ENCODE measurements around the gene NCAM1.
A peak's percentile ranks its signal among the peaks of the same experiment; 100 is the strongest.
"Not testable (repeated sequence)": the region's sequence is repeated elsewhere in the genome, so short reads cannot be mapped to it uniquely, and the experiment has no call there.

Gene NCAM1

DNA sequence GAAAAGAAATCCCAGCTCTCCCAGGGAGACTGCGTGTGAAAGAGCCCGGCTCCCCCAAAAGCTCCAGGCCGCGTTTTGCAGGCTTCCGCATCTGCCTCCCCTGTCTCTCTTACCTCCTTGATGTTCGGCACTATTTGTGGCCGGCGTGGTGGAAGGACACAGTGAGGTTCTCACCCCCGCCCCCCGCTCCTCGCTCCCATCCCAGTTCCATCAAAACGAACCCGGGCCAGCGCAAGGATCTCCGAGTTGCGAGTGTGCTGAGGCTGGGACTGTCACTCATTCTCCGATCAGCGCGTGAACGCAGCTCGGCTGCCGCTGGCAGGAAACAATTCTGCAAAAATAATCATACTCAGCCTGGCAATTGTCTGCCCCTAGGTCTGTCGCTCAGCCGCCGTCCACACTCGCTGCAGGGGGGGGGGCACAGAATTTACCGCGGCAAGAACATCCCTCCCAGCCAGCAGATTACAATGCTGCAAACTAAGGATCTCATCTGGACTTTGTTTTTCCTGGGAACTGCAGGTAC, at the start of gene NCAM1:
TSS of gene NCAM1 (plus strand) at position 275 of the 523 bp plus-strand sequence.
- DNase-seq: peak; percentile 92

DNA sequence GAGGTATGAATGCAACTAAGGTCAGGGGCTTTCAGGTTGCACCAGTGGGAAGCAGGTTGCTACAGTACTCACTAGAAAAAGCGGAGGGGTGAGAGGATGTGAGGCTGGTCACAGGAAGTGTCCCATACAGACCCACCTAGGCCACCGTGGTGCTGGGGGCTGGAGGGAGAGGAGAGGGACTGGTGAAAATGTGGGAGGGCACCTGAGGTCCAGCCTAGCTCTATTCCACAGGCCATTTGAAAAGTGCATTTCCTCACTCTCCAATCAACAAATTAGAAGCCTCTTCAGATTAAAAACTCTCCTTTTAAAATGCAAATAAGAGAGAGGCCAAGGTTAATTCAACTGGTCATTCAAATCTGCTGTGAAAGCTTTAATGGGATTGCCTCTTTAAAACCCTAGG, 38.6 kb upstream of the NCAM1 start:
- no peak for DNase-seq

GRCh38 chr11:112924836-112925235, 36.4 kb upstream of the NCAM1 start:
- DNase-seq: not testable (repeated sequence)

- no peak for DNase-seq
These were observed 35.5 kb upstream of the NCAM1 start for GRCh38 chr11:112925516-112926310.

DNA sequence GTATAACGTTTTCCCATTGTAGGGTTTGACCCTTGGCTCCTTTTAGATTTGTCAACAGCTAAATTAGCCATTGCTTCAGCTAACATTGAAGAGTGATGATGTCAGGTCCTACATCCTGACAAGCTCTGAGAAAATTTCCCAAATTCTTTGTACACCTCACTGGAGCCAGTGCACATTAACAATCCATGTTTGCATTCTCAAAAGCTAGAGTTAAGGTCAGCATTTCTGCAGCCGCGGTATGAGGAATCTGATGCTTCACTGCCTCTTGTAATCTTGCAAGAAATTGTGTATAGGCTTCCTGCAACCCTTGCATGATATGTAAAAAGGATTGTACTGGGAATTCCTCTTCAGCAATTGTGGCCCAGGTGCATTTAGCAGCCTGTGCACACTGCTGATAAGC, 33.1 kb upstream of the NCAM1 start:
- DNase-seq: no peak

- DNase-seq: no peak
These were observed 31.8 kb upstream of the NCAM1 start for GRCh38 chr11:112929432-112929831.

DNA sequence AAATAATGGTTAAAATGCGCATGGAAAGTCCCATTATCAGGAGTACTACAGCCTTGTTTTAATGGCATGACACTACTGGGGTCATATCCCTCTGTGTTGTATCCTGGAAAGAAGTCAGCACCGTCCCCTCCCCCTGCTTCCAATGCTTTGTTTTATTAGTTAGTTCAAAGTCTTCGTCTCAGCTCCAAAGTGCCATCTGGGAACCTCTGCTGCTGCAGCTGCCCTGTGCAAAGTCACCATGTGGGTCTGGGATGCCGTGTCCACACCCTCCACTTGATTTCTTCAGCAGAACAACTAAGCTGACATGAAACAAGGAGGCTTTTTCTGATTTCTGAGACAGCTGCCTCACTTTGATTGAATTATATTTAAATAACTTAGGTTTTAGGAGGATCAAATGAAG, 29.5 kb upstream of the NCAM1 start:
- DNase-seq: no peak

- no peak for DNase-seq
These were observed 28.6 kb upstream of the NCAM1 start for GRCh38 chr11:112932593-112932992.

DNA sequence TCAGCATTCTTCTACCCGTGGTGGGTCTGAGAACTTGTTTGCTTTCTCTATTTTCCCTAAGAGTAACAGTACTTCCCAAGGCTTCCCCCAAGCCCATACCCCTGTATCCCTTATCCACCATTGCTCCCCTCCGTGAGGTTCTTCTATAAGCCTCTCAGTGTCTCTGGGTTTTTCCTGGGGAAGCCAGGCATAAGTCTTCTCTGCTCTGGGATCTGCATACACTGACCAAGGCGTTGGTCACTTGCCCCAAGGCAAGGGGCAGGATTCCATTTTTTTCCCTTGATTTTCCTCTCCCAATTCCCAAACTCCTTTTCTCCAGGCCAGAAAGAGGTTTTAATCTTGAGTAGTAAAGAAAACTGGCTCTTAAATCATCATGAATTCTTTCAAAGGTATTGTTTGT, 27.2 kb upstream of the NCAM1 start:
- DNase-seq: no peak

GRCh38 chr11:112941104-112941503, 20.1 kb upstream of the NCAM1 start:
- no peak for DNase-seq

DNA sequence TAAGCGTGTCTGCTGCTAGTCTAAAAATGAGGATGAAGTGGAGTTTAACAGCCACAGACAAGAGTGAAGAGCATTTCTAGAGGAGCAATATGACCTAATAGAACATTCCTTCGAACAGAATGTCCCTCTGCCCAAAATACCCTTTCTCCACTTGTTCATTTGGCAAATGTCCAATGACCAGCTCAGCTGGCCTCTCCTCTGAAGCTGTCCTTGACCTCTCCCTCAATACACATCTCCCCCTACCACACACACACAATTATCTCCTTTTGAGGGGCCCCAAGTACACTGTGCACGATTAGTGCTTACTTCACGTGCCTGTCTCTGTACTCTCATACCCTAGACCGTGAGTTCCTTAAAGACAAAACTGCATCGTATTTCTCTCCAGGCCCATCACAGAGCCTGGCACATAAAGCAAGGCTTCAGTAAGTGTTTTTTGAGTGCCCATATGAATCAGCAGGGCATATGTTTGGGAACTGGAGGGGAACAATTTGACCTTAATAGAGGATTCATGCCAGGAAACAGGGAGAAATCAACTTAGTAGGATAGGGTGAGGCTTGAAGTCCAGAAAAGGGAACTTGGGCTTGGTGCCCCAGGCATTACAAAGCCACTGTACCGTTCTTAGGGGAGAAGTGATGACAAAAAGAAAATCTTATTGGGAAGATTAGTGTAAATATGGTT, 18.1 kb upstream of the NCAM1 start:
- DNase-seq: no peak

GRCh38 chr11:112946866-112947265, 14.4 kb upstream of the NCAM1 start:
- no peak for DNase-seq

GRCh38 chr11:112949781-112950575, 11.2 kb upstream of the NCAM1 start:
- DNase-seq: no peak

GRCh38 chr11:112958670-112959069, 2.5 kb upstream of the NCAM1 start:
- no peak for DNase-seq

DNA sequence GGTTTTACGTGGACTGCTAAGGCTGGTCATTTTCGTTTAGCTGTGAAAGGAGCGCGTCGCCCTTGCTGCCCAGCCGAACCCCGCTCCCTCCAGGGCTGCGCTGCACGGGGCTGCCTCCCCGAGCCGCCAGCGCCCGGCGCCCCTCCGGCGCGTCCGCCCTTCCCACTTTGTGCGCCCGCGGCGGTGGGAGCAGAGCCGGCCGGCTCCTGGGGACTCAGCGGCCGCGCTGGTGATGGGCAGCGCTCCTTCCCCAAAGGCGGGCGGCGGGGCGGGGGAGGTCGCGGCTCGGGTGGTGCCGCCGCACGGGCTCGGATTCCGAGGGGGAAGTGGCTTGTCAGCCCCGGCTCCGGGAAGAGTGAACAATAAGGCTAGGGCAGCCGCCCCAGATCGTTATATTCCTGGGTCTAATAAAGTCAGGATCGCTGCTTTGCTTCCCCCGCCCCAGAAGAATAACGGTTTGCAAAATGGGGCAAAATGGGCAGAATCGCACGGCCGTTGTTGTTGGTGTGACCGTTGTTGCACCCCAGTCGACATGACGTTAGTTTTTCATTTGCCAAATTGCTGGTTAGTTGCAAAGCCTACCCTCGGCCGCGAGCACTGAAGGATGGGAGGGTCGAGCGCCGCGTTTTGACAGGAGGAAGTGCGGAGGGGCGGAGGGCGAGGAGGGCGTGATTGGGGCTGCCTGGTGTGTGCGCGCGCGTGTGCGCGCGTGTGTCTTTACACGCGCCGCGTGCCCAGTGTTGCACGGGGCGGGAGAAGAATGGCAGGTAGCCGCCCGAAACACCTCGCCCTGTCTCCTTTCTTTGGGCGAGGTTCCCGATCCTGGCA, 745 bp downstream of the NCAM1 start:
- peak; percentile 45 for DNase-seq

- peak; percentile 87 for DNase-seq
These were observed 1.6 kb downstream of the NCAM1 start for GRCh38 chr11:112962579-112963367.

DNA sequence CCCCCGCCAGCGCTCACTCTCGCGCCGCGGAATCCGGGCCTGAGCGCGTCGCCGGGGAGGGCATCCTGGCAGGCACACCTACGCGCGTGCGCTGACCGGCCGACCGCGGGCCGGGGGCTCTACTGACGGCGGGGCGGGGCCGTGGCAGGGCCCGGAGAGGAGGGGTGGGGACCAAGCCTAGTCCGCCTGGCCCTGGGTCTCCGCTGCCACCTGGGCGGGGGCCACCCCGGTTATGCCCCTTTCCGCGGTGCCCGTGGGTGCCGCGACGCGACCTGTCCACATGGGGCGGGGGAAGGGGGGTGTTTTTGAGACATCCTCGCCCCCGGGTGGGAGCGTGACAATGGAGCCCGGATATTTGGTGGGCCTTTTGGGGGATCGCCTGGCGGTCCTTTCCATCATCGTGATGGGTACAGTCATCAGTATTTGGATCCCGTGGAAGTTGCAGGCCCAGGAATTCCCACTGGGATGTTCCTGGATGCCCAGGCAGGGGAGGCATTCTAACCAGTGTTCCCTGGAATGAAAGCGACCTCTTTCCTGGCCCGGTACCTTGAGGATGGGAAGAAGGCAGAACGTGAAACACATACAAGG, 2.2 kb downstream of the NCAM1 start:
- no peak for DNase-seq

DNA sequence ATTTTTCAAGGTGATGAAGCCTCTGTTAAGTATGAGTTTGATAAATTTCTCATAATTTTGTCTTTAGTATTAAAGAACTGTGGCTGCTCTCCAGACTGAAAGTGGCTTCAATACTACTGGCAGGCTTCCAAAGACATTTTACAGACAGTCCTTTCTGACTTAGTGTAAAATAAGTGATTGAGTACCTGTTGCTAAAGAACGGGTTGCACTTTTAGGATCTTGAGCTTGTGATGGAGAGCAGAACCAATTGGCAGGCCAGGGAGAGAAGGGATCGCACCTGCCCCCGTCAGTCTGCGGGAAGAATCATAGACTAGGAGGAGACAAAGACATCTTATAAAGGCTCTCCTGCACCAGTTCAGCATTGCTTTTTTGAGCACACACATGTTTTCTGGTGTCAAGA, 4.4 kb downstream of the NCAM1 start:
- no peak for DNase-seq

GRCh38 chr11:112966561-112966960, 5.3 kb downstream of the NCAM1 start:
- no peak for DNase-seq

DNA sequence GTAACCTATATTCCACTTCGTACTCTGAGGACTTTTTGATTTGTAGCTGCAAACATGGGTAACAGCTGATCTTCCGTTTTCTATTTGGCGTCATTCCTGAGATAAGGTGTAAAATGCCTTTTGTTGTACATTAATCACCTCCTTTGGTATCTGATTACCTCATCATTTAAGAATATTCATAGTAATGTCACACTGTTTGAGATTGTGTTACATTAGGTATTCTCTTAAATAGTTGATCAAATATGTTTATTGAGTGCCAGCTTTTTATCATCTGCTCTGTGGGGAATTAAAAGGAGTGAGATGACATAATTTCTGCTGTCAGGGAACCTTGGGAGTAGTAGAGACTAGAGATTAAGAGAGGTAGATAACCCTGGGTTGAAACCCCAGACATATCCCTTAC, 5.9 kb downstream of the NCAM1 start:
- no peak for DNase-seq
